GM12878 (cell line): ENCODE results near the gene C16orf96. TPM values are rescaled to one million over a fixed set of nuclear protein-coding genes. Genes with fewer than 3 reads are reported as not detected.
A peak's percentile ranks its signal among the peaks of the same experiment; 100 is the strongest.

Source experiments
- ATF7 ChIP-seq: fragments of 450-650 bp; IDR thresholded peaks from 2 replicates; pipeline ENCODE4 v1.6.1; 2016; ENCODE audit warnings: low read depth, mild to moderate bottlenecking
- CEBPB ChIP-seq, 2 experiments: fragments of 150-350 bp in 1 of 2; IDR thresholded peaks; 2 replicates each; pipeline ENCODE4 v1.6.1; 2012 to 2014; ENCODE audit warnings: low read depth in 2 of 2, low read length in 2 of 2, borderline replicate concordance in 1 of 2, inconsistent platforms in 1 of 2
- CHD2 ChIP-seq: IDR thresholded peaks from 2 replicates; pipeline ENCODE4 v1.6.1; 2011; ENCODE audit warnings: low read depth, low read length, improper control_type of control experiment, borderline replicate concordance
- HDAC6 ChIP-seq: fragments of 200-600 bp; sonication (generic); IDR thresholded peaks from one replicate; pipeline ENCODE4 v1.8.0; 2017; ENCODE audit warnings: antibody characterized with exemption; ENCODE audit not compliant: unreplicated experiment
- IKZF2 ChIP-seq, 2 experiments: fragments of 450-650 bp; IDR thresholded peaks; 2 replicates each; pipeline ENCODE4 v1.6.1; 2017; ENCODE audit warnings: mild to moderate bottlenecking in 2 of 2, moderate library complexity in 2 of 2
- NFXL1 ChIP-seq: fragments of 450-650 bp; IDR thresholded peaks from 2 replicates; pipeline ENCODE4 v1.6.1; 2017; ENCODE audit warnings: antibody characterized with exemption, mild to moderate bottlenecking, borderline replicate concordance
- PAX5 ChIP-seq: IDR thresholded peaks from 2 replicates; pipeline ENCODE4 v1.6.1; 2011; ENCODE audit warnings: low read depth, low read length, borderline replicate concordance
- PAX8 ChIP-seq: fragments of 450-650 bp; IDR thresholded peaks from 2 replicates; pipeline ENCODE4 v1.6.1; 2017; ENCODE audit warnings: mild to moderate bottlenecking, moderate library complexity
- RAD21 ChIP-seq: IDR thresholded peaks from 2 replicates; pipeline ENCODE4 v1.6.1; 2011; ENCODE audit warnings: mild to moderate bottlenecking, low read depth, low read length, moderate library complexity; ENCODE audit not compliant: insufficient read depth
- RFX5 ChIP-seq: IDR thresholded peaks from 2 replicates; pipeline ENCODE4 v1.6.1; 2011; ENCODE audit warnings: low read depth, low read length, improper control_type of control experiment
- SUZ12 ChIP-seq: fragments of 200-600 bp; sonication (generic); IDR thresholded peaks from one replicate; pipeline ENCODE4 v1.6.1; 2018; ENCODE audit warnings: antibody characterized with exemption, mild to moderate bottlenecking; ENCODE audit not compliant: unreplicated experiment
- TCF7 ChIP-seq: IDR thresholded peaks from 2 replicates; pipeline ENCODE4 v1.6.1; 2014; ENCODE audit warnings: antibody characterized with exemption, borderline replicate concordance
- ZNF384 ChIP-seq: IDR thresholded peaks from 2 replicates; pipeline ENCODE4 v1.6.1; 2012; ENCODE audit warnings: low read depth, mild to moderate bottlenecking, low read length, improper control_type of control experiment, borderline replicate concordance
- polyA plus RNA-seq, 11 experiments: library from polyadenylated mRNA; depleted of rRNA in 4 of 11; unstranded in 6 of 11; stranded (reverse) in 5 of 11; fragments of >200 nt; fragmentation: Nextera tagmentation in 4 of 11; fragmentation: Illumina TruSeq in 1 of 11; extraction: Ambion mirVana in 4 of 11; extraction: Trizol in 1 of 11; gene quantifications; 1 replicate in 1 of 11; 2 replicates in 10 of 11; pipeline versions ENCODE4 v1.2.1 to v1.2.3, GENCODE V29; 2011 to 2016; ENCODE audit warnings: inconsistent platforms in 2 of 11, missing spikeins in 2 of 11, low read depth in 1 of 11
- total RNA-seq, 4 experiments: library from RNA; depleted of rRNA in 3 of 4; stranded (reverse); fragments of >200 nt in 3 of 4; fragmentation: Illumina TruSeq in 1 of 4; extraction: Trizol in 1 of 4; gene quantifications; 2 replicates each; pipeline versions ENCODE4 v1.2.1 to v1.2.3, GENCODE V29; 2013 to 2021
- TF ChIP-seq, protein P1 (sequence below): IDR thresholded peaks from 2 replicates; pipeline ENCODE4 v1.6.1; 2012; ENCODE audit warnings: low read length, inconsistent platforms
- TF ChIP-seq, protein P2 (sequence below): IDR thresholded peaks from 2 replicates; pipeline ENCODE4 v1.6.1; 2011; ENCODE audit warnings: mild to moderate bottlenecking, low read depth, low read length, moderate library complexity; ENCODE audit not compliant: insufficient replicate concordance
- TF ChIP-seq, protein P3 (sequence below): IDR thresholded peaks from 2 replicates; pipeline ENCODE4 v1.6.1; 2012; ENCODE audit warnings: low read depth, low read length, improper control_type of control experiment
- TF ChIP-seq, protein P4 (sequence below): fragments of 450-650 bp; formaldehyde crosslinking; IDR thresholded peaks from 2 replicates; pipeline ENCODE4 v1.4.0; 2022; ENCODE audit warnings: mild to moderate bottlenecking, moderate library complexity
- TF ChIP-seq, protein P5 (sequence below): fragments of 450-650 bp; IDR thresholded peaks from 2 replicates; pipeline ENCODE4 v1.6.1; 2016; ENCODE audit warnings: mild to moderate bottlenecking
- TF ChIP-seq, protein P6 (sequence below): IDR thresholded peaks from 2 replicates; pipeline ENCODE4 v1.6.1; 2011; ENCODE audit warnings: low read depth, low read length, improper control_type of control experiment, borderline replicate concordance

C16orf96 gene
- total and polyA plus RNA-seq, 10 of the 15 experiments (the other 5 are each of a cell fraction or from before 2014, with no cell fraction given) = 0.01 to 0.08 (median 0.01) TPM; not detected in 7

DNA sequence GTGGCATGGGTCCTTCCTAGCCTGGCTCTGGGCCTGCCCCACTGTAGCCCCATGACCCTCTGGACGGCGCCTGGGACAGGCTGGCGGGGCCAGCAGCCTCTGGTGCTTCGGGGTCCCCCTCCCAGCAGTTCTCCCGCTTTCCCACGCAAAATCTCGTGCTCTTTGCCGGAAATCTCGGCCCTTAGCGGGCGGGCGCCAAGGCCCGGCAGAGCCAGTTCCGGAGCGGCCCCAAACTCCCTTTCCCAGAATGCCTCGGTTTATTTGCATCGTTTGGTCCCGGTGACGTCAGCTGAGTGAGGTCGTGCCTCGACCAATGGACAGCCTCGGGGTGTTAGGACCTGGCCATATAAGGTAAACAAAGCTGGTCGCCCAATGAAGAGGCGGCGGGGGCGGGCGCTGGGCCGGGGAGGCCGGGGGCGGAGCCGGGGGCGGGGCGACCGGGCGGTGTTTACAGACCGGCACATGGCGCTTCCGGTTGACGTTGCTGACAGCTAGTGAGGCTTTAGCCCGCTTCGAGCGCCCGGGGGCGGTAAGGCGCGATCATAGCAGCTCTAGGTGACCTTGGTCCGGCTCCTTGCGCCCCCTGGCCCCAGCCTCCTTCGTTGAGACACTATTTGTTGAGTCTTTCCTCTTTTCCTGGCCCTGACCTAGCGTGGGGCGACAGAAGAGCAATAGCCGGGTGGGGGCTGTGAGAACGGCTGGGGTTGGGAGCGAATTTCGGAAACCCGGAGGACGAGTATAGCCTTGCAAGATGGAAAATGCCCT is 60.1 kb downstream of the C16orf96 start (continued):
- TF ChIP-seq, protein P1, sequence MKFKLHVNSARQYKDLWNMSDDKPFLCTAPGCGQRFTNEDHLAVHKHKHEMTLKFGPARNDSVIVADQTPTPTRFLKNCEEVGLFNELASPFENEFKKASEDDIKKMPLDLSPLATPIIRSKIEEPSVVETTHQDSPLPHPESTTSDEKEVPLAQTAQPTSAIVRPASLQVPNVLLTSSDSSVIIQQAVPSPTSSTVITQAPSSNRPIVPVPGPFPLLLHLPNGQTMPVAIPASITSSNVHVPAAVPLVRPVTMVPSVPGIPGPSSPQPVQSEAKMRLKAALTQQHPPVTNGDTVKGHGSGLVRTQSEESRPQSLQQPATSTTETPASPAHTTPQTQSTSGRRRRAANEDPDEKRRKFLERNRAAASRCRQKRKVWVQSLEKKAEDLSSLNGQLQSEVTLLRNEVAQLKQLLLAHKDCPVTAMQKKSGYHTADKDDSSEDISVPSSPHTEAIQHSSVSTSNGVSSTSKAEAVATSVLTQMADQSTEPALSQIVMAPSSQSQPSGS = no peak
- TF ChIP-seq IKZF2 (IDR thresholded peaks at IDR 0.05) (peak in 1 of 2 experiments; percentile 21; a peak in 1 of 4 replicates), TCF7 (no peak), RAD21 (peak; percentile 29; the same call in 1 of the 2 replicates), HDAC6 (no peak), CHD2 (peak; percentile 99), NFXL1 (no peak), PAX8 (no peak), RFX5 (peak; percentile 46; the same call in 1 of the 2 replicates), ATF7 (peak; percentile 97), PAX5 (no peak; the same call in 1 of the 2 replicates), CEBPB (IDR thresholded peaks at IDR 0.05; ENCODE audit: borderline replicate concordance in 1 of 2, low read depth in 2 of 2, low read length in 2 of 2) (no peak), ZNF384 (no peak), SUZ12 (no peak)
- TF ChIP-seq, protein P2, sequence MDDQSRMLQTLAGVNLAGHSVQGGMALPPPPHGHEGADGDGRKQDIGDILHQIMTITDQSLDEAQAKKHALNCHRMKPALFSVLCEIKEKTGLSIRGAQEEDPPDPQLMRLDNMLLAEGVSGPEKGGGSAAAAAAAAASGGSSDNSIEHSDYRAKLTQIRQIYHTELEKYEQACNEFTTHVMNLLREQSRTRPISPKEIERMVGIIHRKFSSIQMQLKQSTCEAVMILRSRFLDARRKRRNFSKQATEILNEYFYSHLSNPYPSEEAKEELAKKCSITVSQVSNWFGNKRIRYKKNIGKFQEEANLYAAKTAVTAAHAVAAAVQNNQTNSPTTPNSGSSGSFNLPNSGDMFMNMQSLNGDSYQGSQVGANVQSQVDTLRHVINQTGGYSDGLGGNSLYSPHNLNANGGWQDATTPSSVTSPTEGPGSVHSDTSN = peak; percentile 93
- TF ChIP-seq, protein P3, sequence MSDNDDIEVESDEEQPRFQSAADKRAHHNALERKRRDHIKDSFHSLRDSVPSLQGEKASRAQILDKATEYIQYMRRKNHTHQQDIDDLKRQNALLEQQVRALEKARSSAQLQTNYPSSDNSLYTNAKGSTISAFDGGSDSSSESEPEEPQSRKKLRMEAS = peak; percentile 35; the same call in 1 of the 2 replicates
- TF ChIP-seq, protein P4, sequence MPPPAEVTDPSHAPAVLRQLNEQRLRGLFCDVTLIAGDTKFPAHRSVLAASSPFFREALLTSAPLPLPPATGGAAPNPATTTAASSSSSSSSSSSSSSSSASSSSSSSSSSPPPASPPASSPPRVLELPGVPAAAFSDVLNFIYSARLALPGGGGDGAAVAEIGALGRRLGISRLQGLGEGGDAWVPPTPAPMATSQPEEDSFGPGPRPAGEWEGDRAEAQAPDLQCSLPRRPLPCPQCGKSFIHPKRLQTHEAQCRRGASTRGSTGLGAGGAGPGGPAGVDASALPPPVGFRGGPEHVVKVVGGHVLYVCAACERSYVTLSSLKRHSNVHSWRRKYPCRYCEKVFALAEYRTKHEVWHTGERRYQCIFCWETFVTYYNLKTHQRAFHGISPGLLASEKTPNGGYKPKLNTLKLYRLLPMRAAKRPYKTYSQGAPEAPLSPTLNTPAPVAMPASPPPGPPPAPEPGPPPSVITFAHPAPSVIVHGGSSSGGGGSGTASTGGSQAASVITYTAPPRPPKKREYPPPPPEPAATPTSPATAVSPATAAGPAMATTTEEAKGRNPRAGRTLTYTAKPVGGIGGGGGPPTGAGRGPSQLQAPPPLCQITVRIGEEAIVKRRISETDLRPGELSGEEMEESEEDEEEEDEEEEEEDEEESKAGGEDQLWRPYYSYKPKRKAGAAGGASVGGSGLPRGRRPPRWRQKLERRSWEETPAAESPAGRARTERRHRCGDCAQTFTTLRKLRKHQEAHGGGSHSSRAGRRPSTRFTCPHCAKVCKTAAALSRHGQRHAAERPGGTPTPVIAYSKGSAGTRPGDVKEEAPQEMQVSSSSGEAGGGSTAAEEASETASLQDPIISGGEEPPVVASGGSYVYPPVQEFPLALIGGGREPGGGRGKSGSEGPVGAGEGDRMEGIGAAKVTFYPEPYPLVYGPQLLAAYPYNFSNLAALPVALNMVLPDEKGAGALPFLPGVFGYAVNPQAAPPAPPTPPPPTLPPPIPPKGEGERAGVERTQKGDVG (CRISPR knock-in tag) = no peak
- TF ChIP-seq, protein P5, sequence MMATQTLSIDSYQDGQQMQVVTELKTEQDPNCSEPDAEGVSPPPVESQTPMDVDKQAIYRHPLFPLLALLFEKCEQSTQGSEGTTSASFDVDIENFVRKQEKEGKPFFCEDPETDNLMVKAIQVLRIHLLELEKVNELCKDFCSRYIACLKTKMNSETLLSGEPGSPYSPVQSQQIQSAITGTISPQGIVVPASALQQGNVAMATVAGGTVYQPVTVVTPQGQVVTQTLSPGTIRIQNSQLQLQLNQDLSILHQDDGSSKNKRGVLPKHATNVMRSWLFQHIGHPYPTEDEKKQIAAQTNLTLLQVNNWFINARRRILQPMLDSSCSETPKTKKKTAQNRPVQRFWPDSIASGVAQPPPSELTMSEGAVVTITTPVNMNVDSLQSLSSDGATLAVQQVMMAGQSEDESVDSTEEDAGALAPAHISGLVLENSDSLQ = peak; percentile 97
- TF ChIP-seq, protein P6, sequence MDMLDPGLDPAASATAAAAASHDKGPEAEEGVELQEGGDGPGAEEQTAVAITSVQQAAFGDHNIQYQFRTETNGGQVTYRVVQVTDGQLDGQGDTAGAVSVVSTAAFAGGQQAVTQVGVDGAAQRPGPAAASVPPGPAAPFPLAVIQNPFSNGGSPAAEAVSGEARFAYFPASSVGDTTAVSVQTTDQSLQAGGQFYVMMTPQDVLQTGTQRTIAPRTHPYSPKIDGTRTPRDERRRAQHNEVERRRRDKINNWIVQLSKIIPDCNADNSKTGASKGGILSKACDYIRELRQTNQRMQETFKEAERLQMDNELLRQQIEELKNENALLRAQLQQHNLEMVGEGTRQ = no peak
